Ovary (tissue), 3 donors: ENCODE measurements around the gene FGD2.

Experiments used
- CTCF ChIP-seq, 3 donors: fragments of 450-650 bp in 2 of 3; fragments of 200-600 bp in 1 of 3; IDR thresholded peaks; one replicate each; pipeline versions ENCODE4 v1.5.1 to v1.8.0; 2016 to 2022; ENCODE audit warnings: antibody characterized with exemption in 3 of 3, mild to moderate bottlenecking in 1 of 3
- POLR2A ChIP-seq: fragments of 450-650 bp; IDR thresholded peaks from one replicate; pipeline ENCODE4 v1.6.1; 2017; ENCODE audit warnings: antibody characterized with exemption, mild to moderate bottlenecking, moderate library complexity
- donor health status: DM: no; HTN: no; CAD: no.

GRCh38 chr6:36969988-36970891 lies 35.2 kb upstream of the FGD2 start:
- no peak for TF ChIP-seq CTCF (IDR thresholded peaks at IDR 0.05)
- TF ChIP-seq POLR2A, result no peak
